ENCODE measurements around the gene PIK3CG. TPM values are rescaled to one million over a fixed set of nuclear protein-coding genes. Genes with fewer than 3 reads are reported as not detected.
A peak's percentile ranks its signal among the peaks of the same experiment; 100 is the strongest.

PIK3CG gene
- total RNA-seq, 1 donor from 2014 or later = 5.2 TPM

GRCh38 chr7:106858618-106859532 lies 6.2 kb upstream of the PIK3CG start:
- no peak overlapping the region for H3K27ac ChIP-seq (ENCODE audit: low read depth, low read length)
- H3K4me3 ChIP-seq (ENCODE audit: low read length in 3 of 3) = no peak overlapping the region
- H3K9ac ChIP-seq (ENCODE audit: low read depth in 1 of 3, low read length in 3 of 3) = no peak overlapping the region
- H3K27me3 ChIP-seq (ENCODE audit: control insufficient read depth in 3 of 3, insufficient read depth in 3 of 3, low read length in 3 of 3) = no peaks in the 10 kb centered on the region
- no peaks in the 10 kb centered on the region for H3K36me3 ChIP-seq (ENCODE audit: control insufficient read depth in 3 of 3, insufficient read depth in 3 of 3, low read length in 3 of 3)
- no peaks in the 10 kb centered on the region for H3K9me3 ChIP-seq (ENCODE audit: control insufficient read depth in 3 of 3, low read length in 3 of 3)
- H3K4me1 ChIP-seq (ENCODE audit: control insufficient read depth in 3 of 3, insufficient read depth in 3 of 3, low read length in 3 of 3) = peaks cover 0 to 5% (median 2%) of the 10 kb centered on the region in 3 donors

DNA sequence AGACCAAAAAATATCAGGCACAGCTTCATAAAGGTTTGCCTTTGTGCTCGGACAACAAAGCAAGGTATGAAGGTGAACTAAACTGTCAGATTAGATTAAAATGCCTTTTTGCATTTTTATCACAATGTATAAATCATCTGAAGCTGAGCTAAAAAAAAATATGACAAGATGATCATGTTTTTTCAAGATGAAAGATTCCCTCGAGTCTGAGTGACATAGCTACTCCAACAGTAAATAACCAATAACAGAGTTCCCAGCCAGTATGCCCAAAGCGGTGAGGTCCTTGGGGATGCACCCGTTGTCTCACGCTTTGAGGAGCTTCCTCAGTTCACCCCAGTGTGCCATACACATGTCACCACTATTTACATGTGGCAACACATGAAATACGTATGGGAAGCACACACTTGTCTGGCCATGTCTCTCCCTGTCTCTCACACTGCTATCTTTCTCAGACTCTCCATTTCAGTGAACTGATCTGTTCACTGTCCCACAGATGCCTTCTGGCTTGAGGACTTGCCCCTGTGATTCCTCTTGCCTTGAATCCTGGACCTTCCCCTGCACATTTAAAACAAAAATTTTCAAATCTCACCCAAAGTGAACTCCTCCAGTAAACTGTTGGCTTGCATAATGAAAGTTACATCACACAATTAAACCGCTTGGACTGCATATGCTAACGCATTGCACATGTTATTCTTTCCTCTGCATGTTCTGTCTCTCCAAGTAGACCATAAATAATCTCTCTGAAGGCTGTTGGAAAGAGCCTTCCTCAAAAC lies 2.6 kb upstream of the PIK3CG start:
- Histone ChIP-seq H3K9ac (ENCODE audit: low read depth in 1 of 3, low read length in 3 of 3) (no peak overlapping the region), H3K27ac (ENCODE audit: low read depth, low read length) (no peak overlapping the region), H3K4me1 (ENCODE audit: control insufficient read depth in 3 of 3, insufficient read depth in 3 of 3, low read length in 3 of 3) (peaks cover 0 to 9% (median 5%) of the 10 kb centered on the region in 3 donors), H3K9me3 (ENCODE audit: control insufficient read depth in 3 of 3, low read length in 3 of 3) (no peaks in the 10 kb centered on the region), H3K4me3 (ENCODE audit: low read length in 3 of 3) (no peak overlapping the region), H3K27me3 (ENCODE audit: control insufficient read depth in 3 of 3, insufficient read depth in 3 of 3, low read length in 3 of 3) (no peaks in the 10 kb centered on the region), H3K36me3 (ENCODE audit: control insufficient read depth in 3 of 3, insufficient read depth in 3 of 3, low read length in 3 of 3) (no peaks in the 10 kb centered on the region)

DNA sequence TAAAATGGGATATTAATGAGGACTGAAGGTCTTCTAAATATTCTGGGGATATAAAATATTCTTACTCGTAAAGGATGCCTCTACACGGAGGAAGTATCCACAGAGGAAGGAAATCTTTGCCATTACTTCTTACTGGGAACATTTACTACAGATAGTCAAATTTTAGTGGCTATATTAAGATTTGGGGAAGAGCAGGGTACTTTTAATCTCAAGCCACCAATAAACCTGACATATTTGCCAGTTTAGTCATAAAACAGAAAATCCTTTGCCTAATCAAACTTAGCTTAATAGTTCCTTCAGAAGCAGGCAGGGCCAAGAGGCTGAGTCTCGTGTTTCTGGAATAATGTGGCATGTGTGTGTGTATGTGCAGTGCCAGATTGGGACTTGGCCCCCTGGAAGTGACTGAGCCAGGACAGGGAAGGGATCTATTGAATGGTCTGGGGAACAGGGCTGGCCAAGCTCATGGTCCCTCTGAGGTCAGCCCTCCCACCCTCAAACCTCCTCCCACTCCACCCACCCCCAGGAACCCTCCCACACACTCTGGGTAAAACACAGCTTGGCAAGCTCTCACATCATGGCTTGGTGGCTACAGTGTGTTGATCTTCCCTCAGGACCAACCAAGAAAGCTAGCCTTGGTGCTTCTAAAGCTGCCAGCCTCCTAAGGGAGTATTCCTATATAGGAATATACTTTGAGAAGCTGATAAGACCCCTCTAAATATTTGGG lies 1.6 kb upstream of the PIK3CG start:
- Histone ChIP-seq H3K9me3 (ENCODE audit: control insufficient read depth in 3 of 3, low read length in 3 of 3) (no peaks in the 10 kb centered on the region), H3K27me3 (ENCODE audit: control insufficient read depth in 3 of 3, insufficient read depth in 3 of 3, low read length in 3 of 3) (no peaks in the 10 kb centered on the region), H3K4me3 (ENCODE audit: low read length in 3 of 3) (no peak overlapping the region), H3K4me1 (ENCODE audit: control insufficient read depth in 3 of 3, insufficient read depth in 3 of 3, low read length in 3 of 3) (peaks cover 0 to 9% (median 5%) of the 10 kb centered on the region in 3 donors), H3K27ac (ENCODE audit: low read depth, low read length) (peak overlapping the region; percentile 5), H3K36me3 (ENCODE audit: control insufficient read depth in 3 of 3, insufficient read depth in 3 of 3, low read length in 3 of 3) (no peaks in the 10 kb centered on the region), H3K9ac (ENCODE audit: low read depth in 1 of 3, low read length in 3 of 3) (no peak overlapping the region)

- Histone ChIP-seq H3K4me3 (ENCODE audit: low read length in 3 of 3) (peak overlapping the region in 1 of 3 donors; percentile 52), H3K9ac (ENCODE audit: low read depth in 1 of 3, low read length in 3 of 3) (no peak overlapping the region), H3K4me1 (ENCODE audit: control insufficient read depth in 3 of 3, insufficient read depth in 3 of 3, low read length in 3 of 3) (peaks cover 0 to 4% (median 3%) of the 10 kb centered on the region in 3 donors), H3K36me3 (ENCODE audit: control insufficient read depth in 3 of 3, insufficient read depth in 3 of 3, low read length in 3 of 3) (no peaks in the 10 kb centered on the region), H3K27me3 (ENCODE audit: control insufficient read depth in 3 of 3, insufficient read depth in 3 of 3, low read length in 3 of 3) (no peaks in the 10 kb centered on the region), H3K27ac (ENCODE audit: low read depth, low read length) (peak overlapping the region; percentile 31), H3K9me3 (ENCODE audit: control insufficient read depth in 3 of 3, low read length in 3 of 3) (no peaks in the 10 kb centered on the region)
These were observed 592 bp upstream of the PIK3CG start for GRCh38 chr7:106864298-106865081.

GRCh38 chr7:106866298-106867281 lies 1.5 kb downstream of the PIK3CG start:
- H3K4me1 ChIP-seq (ENCODE audit: control insufficient read depth in 3 of 3, insufficient read depth in 3 of 3, low read length in 3 of 3) = peaks cover 0 to 4% (median 3%) of the 10 kb centered on the region in 3 donors
- no peaks in the 10 kb centered on the region for H3K36me3 ChIP-seq (ENCODE audit: control insufficient read depth in 3 of 3, insufficient read depth in 3 of 3, low read length in 3 of 3)
- H3K27me3 ChIP-seq (ENCODE audit: control insufficient read depth in 3 of 3, insufficient read depth in 3 of 3, low read length in 3 of 3) = no peaks in the 10 kb centered on the region
- H3K27ac ChIP-seq (ENCODE audit: low read depth, low read length) = no peak overlapping the region
- no peak overlapping the region for H3K9ac ChIP-seq (ENCODE audit: low read depth in 1 of 3, low read length in 3 of 3)
- peak overlapping the region in 1 of 3 donors; percentile 52 for H3K4me3 ChIP-seq (ENCODE audit: low read length in 3 of 3)
- H3K9me3 ChIP-seq (ENCODE audit: control insufficient read depth in 3 of 3, low read length in 3 of 3) = no peaks in the 10 kb centered on the region

- Histone ChIP-seq H3K4me3 (ENCODE audit: low read length in 3 of 3) (no peak overlapping the region), H3K36me3 (ENCODE audit: control insufficient read depth in 3 of 3, insufficient read depth in 3 of 3, low read length in 3 of 3) (no peaks in the 10 kb centered on the region), H3K4me1 (ENCODE audit: control insufficient read depth in 3 of 3, insufficient read depth in 3 of 3, low read length in 3 of 3) (peaks cover 0 to 4% (median 3%) of the 10 kb centered on the region in 3 donors), H3K9me3 (ENCODE audit: control insufficient read depth in 3 of 3, low read length in 3 of 3) (no peaks in the 10 kb centered on the region), H3K27ac (ENCODE audit: low read depth, low read length) (no peak overlapping the region), H3K27me3 (ENCODE audit: control insufficient read depth in 3 of 3, insufficient read depth in 3 of 3, low read length in 3 of 3) (no peaks in the 10 kb centered on the region), H3K9ac (ENCODE audit: low read depth in 1 of 3, low read length in 3 of 3) (no peak overlapping the region)
These were observed 2.7 kb downstream of the PIK3CG start for GRCh38 chr7:106867641-106868351.

DNA sequence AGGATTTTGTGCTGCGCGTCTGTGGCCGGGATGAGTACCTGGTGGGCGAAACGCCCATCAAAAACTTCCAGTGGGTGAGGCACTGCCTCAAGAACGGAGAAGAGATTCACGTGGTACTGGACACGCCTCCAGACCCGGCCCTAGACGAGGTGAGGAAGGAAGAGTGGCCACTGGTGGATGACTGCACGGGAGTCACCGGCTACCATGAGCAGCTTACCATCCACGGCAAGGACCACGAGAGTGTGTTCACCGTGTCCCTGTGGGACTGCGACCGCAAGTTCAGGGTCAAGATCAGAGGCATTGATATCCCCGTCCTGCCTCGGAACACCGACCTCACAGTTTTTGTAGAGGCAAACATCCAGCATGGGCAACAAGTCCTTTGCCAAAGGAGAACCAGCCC lies 3.3 kb downstream of the PIK3CG start:
- peaks cover 0 to 4% (median 3%) of the 10 kb centered on the region in 3 donors for H3K4me1 ChIP-seq (ENCODE audit: control insufficient read depth in 3 of 3, insufficient read depth in 3 of 3, low read length in 3 of 3)
- no peaks in the 10 kb centered on the region for H3K36me3 ChIP-seq (ENCODE audit: control insufficient read depth in 3 of 3, insufficient read depth in 3 of 3, low read length in 3 of 3)
- no peak overlapping the region for H3K4me3 ChIP-seq (ENCODE audit: low read length in 3 of 3)
- no peaks in the 10 kb centered on the region for H3K27me3 ChIP-seq (ENCODE audit: control insufficient read depth in 3 of 3, insufficient read depth in 3 of 3, low read length in 3 of 3)
- no peaks in the 10 kb centered on the region for H3K9me3 ChIP-seq (ENCODE audit: control insufficient read depth in 3 of 3, low read length in 3 of 3)
- no peak overlapping the region for H3K9ac ChIP-seq (ENCODE audit: low read depth in 1 of 3, low read length in 3 of 3)
- no peak overlapping the region for H3K27ac ChIP-seq (ENCODE audit: low read depth, low read length)

- Histone ChIP-seq H3K4me1 (ENCODE audit: control insufficient read depth in 3 of 3, insufficient read depth in 3 of 3, low read length in 3 of 3) (no peaks in the 10 kb centered on the region), H3K4me3 (ENCODE audit: low read length in 3 of 3) (no peak overlapping the region)
These were observed 4.9 kb downstream of the PIK3CG start for GRCh38 chr7:106869954-106870353.

More at GRCh38 chr7:106869954-106870353, 4.9 kb downstream of the PIK3CG start:
- Histone ChIP-seq H3K27me3 (ENCODE audit: control insufficient read depth in 3 of 3, insufficient read depth in 3 of 3, low read length in 3 of 3) (no peaks in the 10 kb centered on the region), H3K36me3 (ENCODE audit: control insufficient read depth in 3 of 3, insufficient read depth in 3 of 3, low read length in 3 of 3) (no peaks in the 10 kb centered on the region), H3K27ac (ENCODE audit: low read depth, low read length) (no peak overlapping the region), H3K9me3 (ENCODE audit: control insufficient read depth in 3 of 3, low read length in 3 of 3) (no peaks in the 10 kb centered on the region), H3K9ac (ENCODE audit: low read depth in 1 of 3, low read length in 3 of 3) (no peak overlapping the region)
